Smooth muscle cell (in vitro differentiated cells): ENCODE results near the gene TMEM179. TPM values are rescaled to one million over a fixed set of nuclear protein-coding genes. Genes with fewer than 3 reads are reported as not detected.

Experiments
- DNase-seq: peaks from one replicate; lab custom pipeline; 2025; ENCODE audit not compliant: unreplicated experiment; lab: John Stamatoyannopoulos, UW
- H2AFZ ChIP-seq: fragments of 200-600 bp; sonication (generic); 2 replicates; pipeline ENCODE4 v1.6.0; 2016; ENCODE audit warnings: antibody characterized with exemption, low read depth, mild to moderate bottlenecking
- H3F3A ChIP-seq: fragments of 200-600 bp; sonication (generic); 2 replicates; pipeline ENCODE4 v1.6.0; 2017; ENCODE audit warnings: antibody characterized with exemption, low read depth
- H3K27ac ChIP-seq: fragments of 200-600 bp; sonication (generic); 2 replicates; pipeline ENCODE4 v1.5.1; 2016; ENCODE audit warnings: low read depth, mild to moderate bottlenecking
- H3K27me3 ChIP-seq: fragments of 200-600 bp; sonication (generic); 2 replicates; pipeline ENCODE4 v1.6.1; 2016; ENCODE audit warnings: low read depth, mild to moderate bottlenecking
- H3K36me3 ChIP-seq: fragments of 200-600 bp; sonication (generic); 2 replicates; pipeline ENCODE4 v1.5.1; 2016; ENCODE audit warnings: low read depth
- H3K4me1 ChIP-seq: fragments of 200-600 bp; sonication (generic); 2 replicates; pipeline ENCODE4 v1.5.1; 2016; ENCODE audit warnings: low read depth
- H3K4me2 ChIP-seq: fragments of 200-600 bp; sonication (generic); 2 replicates; pipeline ENCODE4 v1.6.0; 2016; ENCODE audit warnings: mild to moderate bottlenecking
- H3K4me3 ChIP-seq: fragments of 200-600 bp; sonication (generic); 2 replicates; pipeline ENCODE4 v1.5.1; 2016; ENCODE audit warnings: mild to moderate bottlenecking
- H3K79me2 ChIP-seq: fragments of 200-600 bp; sonication (generic); 2 replicates; pipeline ENCODE4 v1.6.0; 2016; ENCODE audit warnings: low read depth, mild to moderate bottlenecking
- H3K9ac ChIP-seq: fragments of 200-600 bp; sonication (generic); 2 replicates; pipeline ENCODE4 v1.6.0; 2016; ENCODE audit warnings: low read depth
- H3K9me3 ChIP-seq: fragments of 200-600 bp; sonication (generic); replicated peaks from 2 replicates; pipeline ENCODE4 v1.5.1; 2016; ENCODE audit warnings: low read depth
- H4K20me1 ChIP-seq: fragments of 200-600 bp; sonication (generic); 2 replicates; pipeline ENCODE4 v1.6.0; 2016; ENCODE audit warnings: low read depth
- WGBS: methylation state at CpG from one replicate; pipeline ENCODE4 v1.1.7; 2016; ENCODE audit warnings: low lambda C conversion rate; 5-methylcytosine and 5-hydroxymethylcytosine counted together
- polyA plus RNA-seq: library from polyadenylated mRNA; unstranded; fragments of >200 nt; fragmentation: Nextera tagmentation; extraction: Ambion mirVana; gene quantifications from 2 replicates; pipeline ENCODE4 v1.2.1, GENCODE V29; 2016
- total RNA-seq: library from RNA; depleted of rRNA; stranded (reverse); fragments of >200 nt; gene quantifications from 2 replicates; pipeline ENCODE4 v1.2.3, GENCODE V29; 2014
- TF ChIP-seq, protein P1 (sequence below): fragments of 200-600 bp; sonication (generic); IDR thresholded peaks from 2 replicates; pipeline ENCODE4 v1.5.1; 2017; ENCODE audit warnings: borderline replicate concordance, mild to moderate bottlenecking, antibody characterized with exemption; ENCODE audit not compliant: insufficient read depth, poor library complexity, severe bottlenecking

The TMEM179 gene
- total and polyA plus RNA-seq, 2 experiments from 2014 or later, result 0.87 to 4.8 TPM

DNA sequence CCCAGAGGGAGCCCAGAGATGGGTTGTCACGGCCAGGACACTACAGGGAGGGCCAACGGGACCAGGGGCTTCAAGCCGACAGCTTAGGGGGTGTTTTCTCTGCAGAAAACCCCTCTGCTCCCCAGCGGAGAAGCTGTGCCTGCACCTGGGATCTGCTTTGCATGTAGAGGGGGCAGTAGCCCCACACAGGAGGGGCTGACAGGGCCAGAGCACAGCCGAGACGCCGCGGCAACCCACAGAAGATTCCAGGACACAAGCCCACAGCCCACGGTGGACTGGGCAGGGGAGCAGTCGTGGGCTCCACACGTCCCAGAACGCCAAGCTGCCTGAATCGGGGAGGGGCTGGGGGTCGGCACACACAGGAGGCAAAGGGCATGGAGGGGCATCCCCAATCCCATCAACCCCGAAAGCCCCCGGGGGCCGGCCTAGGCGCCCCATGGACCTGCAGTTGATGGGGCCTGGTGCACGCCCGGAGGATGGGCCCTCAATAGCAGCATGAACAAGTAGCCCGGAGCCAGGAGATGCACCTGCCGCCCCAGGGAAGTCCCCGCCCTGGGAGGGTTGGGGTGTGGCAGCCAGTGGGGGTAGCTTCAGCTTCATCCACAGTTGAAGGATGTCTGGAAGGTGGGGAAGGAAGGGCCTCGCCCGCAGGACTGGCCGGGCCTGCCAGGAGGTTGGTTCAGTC, 30.5 kb upstream of the TMEM179 start:
- no peak for DNase-seq
- no peaks in the 10 kb centered on the region for H4K20me1 ChIP-seq
- H3K4me2 ChIP-seq, result no peak overlapping the region
- 90% methylated on average over 21 of the region's 26 CpGs for WGBS
- TF ChIP-seq, protein P1, sequence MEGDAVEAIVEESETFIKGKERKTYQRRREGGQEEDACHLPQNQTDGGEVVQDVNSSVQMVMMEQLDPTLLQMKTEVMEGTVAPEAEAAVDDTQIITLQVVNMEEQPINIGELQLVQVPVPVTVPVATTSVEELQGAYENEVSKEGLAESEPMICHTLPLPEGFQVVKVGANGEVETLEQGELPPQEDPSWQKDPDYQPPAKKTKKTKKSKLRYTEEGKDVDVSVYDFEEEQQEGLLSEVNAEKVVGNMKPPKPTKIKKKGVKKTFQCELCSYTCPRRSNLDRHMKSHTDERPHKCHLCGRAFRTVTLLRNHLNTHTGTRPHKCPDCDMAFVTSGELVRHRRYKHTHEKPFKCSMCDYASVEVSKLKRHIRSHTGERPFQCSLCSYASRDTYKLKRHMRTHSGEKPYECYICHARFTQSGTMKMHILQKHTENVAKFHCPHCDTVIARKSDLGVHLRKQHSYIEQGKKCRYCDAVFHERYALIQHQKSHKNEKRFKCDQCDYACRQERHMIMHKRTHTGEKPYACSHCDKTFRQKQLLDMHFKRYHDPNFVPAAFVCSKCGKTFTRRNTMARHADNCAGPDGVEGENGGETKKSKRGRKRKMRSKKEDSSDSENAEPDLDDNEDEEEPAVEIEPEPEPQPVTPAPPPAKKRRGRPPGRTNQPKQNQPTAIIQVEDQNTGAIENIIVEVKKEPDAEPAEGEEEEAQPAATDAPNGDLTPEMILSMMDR, result no peak
- no peaks in the 10 kb centered on the region for H3F3A ChIP-seq
- no peak overlapping the region for H3K4me3 ChIP-seq
- no peaks in the 10 kb centered on the region for H3K9me3 ChIP-seq
- no peaks in the 10 kb centered on the region for H3K36me3 ChIP-seq
- H2AFZ ChIP-seq, result no peak overlapping the region
- H3K79me2 ChIP-seq, result no peaks in the 10 kb centered on the region
- no peaks in the 10 kb centered on the region for H3K4me1 ChIP-seq
- H3K9ac ChIP-seq, result no peak overlapping the region
- H3K27ac ChIP-seq, result no peak overlapping the region
- H3K27me3 ChIP-seq, result no peaks in the 10 kb centered on the region

DNA sequence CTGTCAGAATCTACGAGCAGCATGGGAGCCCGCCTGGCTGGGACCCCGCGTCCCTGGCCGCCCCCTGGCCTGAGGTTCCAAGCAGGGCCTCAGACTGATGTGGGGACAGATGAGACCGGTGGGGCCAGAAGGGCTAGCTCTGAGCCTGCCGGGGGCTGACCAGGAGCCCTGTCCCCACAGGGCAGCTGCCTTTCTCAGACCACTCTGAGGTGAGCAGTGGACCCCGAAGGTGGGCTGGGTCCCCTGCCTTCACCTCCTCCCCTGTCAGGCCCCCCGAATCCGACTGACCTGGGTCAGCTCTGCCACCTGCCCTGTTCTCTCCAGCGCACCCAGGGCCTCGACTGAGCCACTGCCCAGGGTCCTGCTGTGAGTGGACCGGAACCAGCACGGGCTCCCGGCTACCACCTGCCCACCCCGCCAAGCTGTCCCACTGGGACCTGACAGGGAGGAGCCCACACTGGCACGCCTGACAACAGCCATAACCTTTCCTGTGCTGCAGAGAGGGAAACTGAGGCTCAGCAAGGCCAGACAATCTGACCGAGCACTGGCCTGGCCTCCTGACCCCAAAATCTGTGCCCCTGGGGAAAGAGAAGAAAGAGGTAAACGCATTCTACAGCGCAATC, 29.7 kb upstream of the TMEM179 start:
- no peak overlapping the region for H3K27ac ChIP-seq
- no peak overlapping the region for H3K9ac ChIP-seq
- H2AFZ ChIP-seq, result no peak overlapping the region
- no peaks in the 10 kb centered on the region for H3K27me3 ChIP-seq
- H3K9me3 ChIP-seq, result no peaks in the 10 kb centered on the region
- H3K4me1 ChIP-seq, result no peaks in the 10 kb centered on the region
- DNase-seq, result no peak
- H3K4me2 ChIP-seq, result no peak overlapping the region
- no peaks in the 10 kb centered on the region for H4K20me1 ChIP-seq
- no peaks in the 10 kb centered on the region for H3F3A ChIP-seq
- TF ChIP-seq, protein P1, result no peak
- WGBS, result 93% methylated on average over 20 of the region's 20 CpGs
- no peak overlapping the region for H3K4me3 ChIP-seq
- H3K79me2 ChIP-seq, result no peaks in the 10 kb centered on the region
- H3K36me3 ChIP-seq, result no peaks in the 10 kb centered on the region

- H3K4me3 ChIP-seq, result no peak overlapping the region
- no peaks in the 10 kb centered on the region for H3K9me3 ChIP-seq
- TF ChIP-seq, protein P1, result no peak
- DNase-seq, result no peak
- WGBS, result 91% methylated on average over 24 of the region's 24 CpGs
- no peak overlapping the region for H3K4me2 ChIP-seq
- H3K36me3 ChIP-seq, result no peaks in the 10 kb centered on the region
- no peaks in the 10 kb centered on the region for H4K20me1 ChIP-seq
- no peak overlapping the region for H3K27ac ChIP-seq
- no peaks in the 10 kb centered on the region for H3F3A ChIP-seq
- H3K9ac ChIP-seq, result no peak overlapping the region
- no peaks in the 10 kb centered on the region for H3K27me3 ChIP-seq
- no peaks in the 10 kb centered on the region for H3K4me1 ChIP-seq
- H3K79me2 ChIP-seq, result no peaks in the 10 kb centered on the region
- H2AFZ ChIP-seq, result no peak overlapping the region
Observed at GRCh38 chr14:104633276-104634137, 28.9 kb upstream of the TMEM179 start.
